CD14-positive monocyte (primary cell): ENCODE measurements around the gene PLA2G4A. TPM values are rescaled to one million over a fixed set of nuclear protein-coding genes. Genes with fewer than 3 reads are reported as not detected.

Experiments
- DNase-seq, 3 donors: peaks; one replicate each; pipeline ENCODE4 v3.0.0-alpha.2; 2011 to 2022
- H2AFZ ChIP-seq: 2 replicates; pipeline ENCODE4 v1.6.0; 2012; ENCODE audit warnings: mild to moderate bottlenecking, low read depth, low read length, inconsistent platforms; ENCODE audit not compliant: insufficient read depth, poor library complexity, severe bottlenecking
- H3K27ac ChIP-seq, 2 donors: 1 replicate in 1 of 2; 2 replicates in 1 of 2; pipeline ENCODE4 v1.5.1; 2012 to 2013; ENCODE audit warnings: low read length in 2 of 2, control low read depth in 1 of 2, inconsistent platforms in 1 of 2, low read depth in 1 of 2, mild to moderate bottlenecking in 1 of 2
- H3K27me3 ChIP-seq, 2 donors: one replicate each; pipeline versions ENCODE4 v1.6.0 to v1.6.1; 2011 to 2013; ENCODE audit warnings: low read length in 2 of 2; ENCODE audit not compliant: control insufficient read depth in 2 of 2, insufficient read depth in 2 of 2
- H3K36me3 ChIP-seq, 2 donors: replicated peaks in 1 of 2; 1 replicate in 1 of 2; 2 replicates in 1 of 2; pipeline versions ENCODE4 v1.5.1 to v1.6.1; 2012 to 2013; ENCODE audit warnings: low read length in 2 of 2, control low read depth in 1 of 2, inconsistent platforms in 1 of 2, mild to moderate bottlenecking in 1 of 2; ENCODE audit not compliant: insufficient read depth in 2 of 2, control insufficient read depth in 1 of 2
- H3K4me1 ChIP-seq, 2 donors: 1 replicate in 1 of 2; 2 replicates in 1 of 2; pipeline versions ENCODE4 v1.5.1 to v1.6.1; 2012 to 2013; ENCODE audit warnings: low read length in 2 of 2, control low read depth in 1 of 2, inconsistent platforms in 1 of 2, mild to moderate bottlenecking in 1 of 2, moderate library complexity in 1 of 2; ENCODE audit not compliant: insufficient read depth in 2 of 2, control insufficient read depth in 1 of 2
- H3K4me2 ChIP-seq: replicated peaks from 2 replicates; pipeline ENCODE3; 2012; ENCODE audit warnings: low read length, moderate library complexity, mild to moderate bottlenecking; ENCODE audit not compliant: poor library complexity, severe bottlenecking; ENCODE audit errors: extremely low read depth
- H3K4me3 ChIP-seq, 3 experiments: fragments of 200-600 bp in 1 of 3; sonication (generic) in 1 of 3; replicated peaks in 1 of 3; 1 replicate in 2 of 3; 2 replicates in 1 of 3; pipeline ENCODE4 v1.5.1; 2011 to 2013; ENCODE audit warnings: low read length in 3 of 3, mild to moderate bottlenecking in 3 of 3, control low read depth in 2 of 3, low read depth in 2 of 3, inconsistent platforms in 1 of 3, moderate library complexity in 1 of 3
- H3K79me2 ChIP-seq: 2 replicates; pipeline ENCODE4 v1.6.0; 2012; ENCODE audit warnings: mild to moderate bottlenecking, control low read depth, inconsistent platforms, low read length, moderate library complexity; ENCODE audit not compliant: insufficient read depth
- H3K9ac ChIP-seq: 2 replicates; pipeline ENCODE4 v1.6.0; 2017; ENCODE audit warnings: low read length, mild to moderate bottlenecking; ENCODE audit not compliant: insufficient read depth, poor library complexity, severe bottlenecking
- H3K9me3 ChIP-seq, 2 donors: replicated peaks in 1 of 2; 1 replicate in 1 of 2; 2 replicates in 1 of 2; pipeline versions ENCODE4 v1.5.1 to v1.6.1; 2012 to 2013; ENCODE audit warnings: low read length in 2 of 2, control low read depth in 1 of 2; ENCODE audit not compliant: control insufficient read depth in 1 of 2, insufficient read depth in 1 of 2
- H4K20me1 ChIP-seq: 2 replicates; pipeline ENCODE4 v1.6.0; 2012; ENCODE audit warnings: mild to moderate bottlenecking, low read length, control low read depth, moderate library complexity; ENCODE audit not compliant: insufficient read depth
- H3K27ac Mint-ChIP-seq, 7 donors: one replicate each; pipeline ENCODE4 v1.8.0; 2020; ENCODE audit warnings: mild to moderate bottlenecking in 7 of 7, mixed read lengths in 7 of 7, moderate library complexity in 6 of 7, inconsistent platforms in 2 of 7
- H3K27me3 Mint-ChIP-seq, 3 donors: one replicate each; pipeline ENCODE4 v1.8.0; 2021 to 2022; ENCODE audit warnings: low read depth in 3 of 3, mild to moderate bottlenecking in 3 of 3, mixed read lengths in 3 of 3, moderate library complexity in 3 of 3, inconsistent platforms in 1 of 3
- H3K36me3 Mint-ChIP-seq, 2 donors: one replicate each; pipeline ENCODE4 v1.8.0; 2020; ENCODE audit warnings: mixed read lengths in 2 of 2, inconsistent platforms in 1 of 2, mild to moderate bottlenecking in 1 of 2
- H3K4me1 Mint-ChIP-seq: one replicate; pipeline ENCODE4 v1.8.0; 2020; ENCODE audit warnings: mild to moderate bottlenecking, mixed read lengths
- H3K4me3 Mint-ChIP-seq, 2 donors: one replicate each; pipeline ENCODE4 v1.8.0; 2020; ENCODE audit warnings: mild to moderate bottlenecking in 2 of 2, mixed read lengths in 2 of 2, moderate library complexity in 1 of 2
- H3K9me3 Mint-ChIP-seq, 7 donors: one replicate each; pipeline ENCODE4 v1.8.0; 2020 to 2022; ENCODE audit warnings: mixed read lengths in 7 of 7, mild to moderate bottlenecking in 6 of 7, moderate library complexity in 6 of 7, inconsistent platforms in 2 of 7
- CTCF ChIP-seq: fragments of 200-600 bp; IDR thresholded peaks from one replicate; pipeline ENCODE4 v1.8.0; 2022; ENCODE audit warnings: antibody characterized with exemption, mild to moderate bottlenecking
- WGBS: methylation state at CpG from one replicate; pipeline ENCODE4 v1.1.5; 2013; ENCODE audit warnings: missing lambda C conversion rate; ENCODE audit not compliant: insufficient coverage; 5-methylcytosine and 5-hydroxymethylcytosine counted together
- intact Hi-C, 2 donors: fragments of 100-400 bp; cut with micrococcal nuclease; formaldehyde crosslinking; loops; one replicate each; pipeline versions ENCODE4 v1.15.0 to v1.15.1; 2023
- polyA plus RNA-seq, 3 donors: library from polyadenylated mRNA; depleted of rRNA in 1 of 3; unstranded in 2 of 3; stranded (reverse) in 1 of 3; fragments of 300-500 nt in 2 of 3; fragments of >200 nt in 1 of 3; fragmentation: Illumina TruSeq in 2 of 3; gene quantifications; 1 replicate in 2 of 3; 2 replicates in 1 of 3; pipeline ENCODE4 v1.2.3, GENCODE V29; 2012 to 2021

PLA2G4A gene
- polyA plus RNA-seq, 3 donors = 1.4 to 4.5 (median 4.1) TPM

GRCh38 chr1:187009320-187009719, 180.6 kb downstream of the PLA2G4A start:
- no peaks in the 10 kb centered on the region for H3K79me2 ChIP-seq
- H4K20me1 ChIP-seq = no peaks in the 10 kb centered on the region
- H2AFZ ChIP-seq = no peak overlapping the region
- H3K9ac ChIP-seq = no peak overlapping the region
- Mint-ChIP-seq H3K4me1 (no peaks in the 10 kb centered on the region), H3K27ac (no peak overlapping the region), H3K27me3 (no peaks in the 10 kb centered on the region), H3K36me3 (no peaks in the 10 kb centered on the region), H3K9me3 (peaks cover 6 to 12% (median 11%) of the 10 kb centered on the region in 7 donors), H3K4me3 (no peak overlapping the region)
- H3K4me3 ChIP-seq = no peak overlapping the region
- TF ChIP-seq CTCF = no peak
- H3K27me3 ChIP-seq = no peaks in the 10 kb centered on the region
- 100% methylated on average over 1 of the region's 2 CpGs for WGBS
- no peak overlapping the region for H3K4me2 ChIP-seq
- no peaks in the 10 kb centered on the region for H3K36me3 ChIP-seq
- intact Hi-C loops = no loop called here
- no peak overlapping the region for H3K27ac ChIP-seq
- DNase-seq = no peak
- no peaks in the 10 kb centered on the region for H3K4me1 ChIP-seq
- H3K9me3 ChIP-seq = peaks cover 4 to 10% of the 10 kb centered on the region in 2 donors

GRCh38 chr1:187010571-187011309, 182.0 kb downstream of the PLA2G4A start:
- Histone ChIP-seq H2AFZ (no peak overlapping the region), H3K79me2 (no peaks in the 10 kb centered on the region), H3K9ac (no peak overlapping the region), H3K4me3 (no peak overlapping the region), H3K4me1 (no peaks in the 10 kb centered on the region), H3K36me3 (no peaks in the 10 kb centered on the region), H3K4me2 (no peak overlapping the region), H3K27me3 (no peaks in the 10 kb centered on the region), H4K20me1 (no peaks in the 10 kb centered on the region), H3K27ac (no peak overlapping the region), H3K9me3 (peaks cover 4 to 10% of the 10 kb centered on the region in 2 donors)
- no peaks in the 10 kb centered on the region for H3K4me1 Mint-ChIP-seq
- no peaks in the 10 kb centered on the region for H3K36me3 Mint-ChIP-seq
- no peak for TF ChIP-seq CTCF
- intact Hi-C loops = no loop called here
- no peaks in the 10 kb centered on the region for H3K27me3 Mint-ChIP-seq
- H3K9me3 Mint-ChIP-seq = peaks cover 6 to 12% (median 11%) of the 10 kb centered on the region in 7 donors
- no peak for DNase-seq
- no peak overlapping the region for H3K4me3 Mint-ChIP-seq
- WGBS = no CpG with 5 or more reads among the region's 4 CpGs
- H3K27ac Mint-ChIP-seq = no peak overlapping the region
